B cell (primary cell): Measurements from ENCODE around the gene UBASH3B. TPM values are rescaled to one million over a fixed set of nuclear protein-coding genes. Genes with fewer than 3 reads are reported as not detected.

Experiments used
- ATAC-seq: fragments of 200-7000 bp; cut with Tn5 transposase; one replicate; pipeline ENCODE4 v1.10.0; 2021; ENCODE audit warnings: low read depth, mild to moderate bottlenecking, moderate number of reproducible peaks, moderate library complexity
- CTCF ChIA-PET: fragments of 350-600 bp; sonication (Branson Sonifier 250); formaldehyde crosslinking; loops from one replicate; lab custom pipeline; 2021; ENCODE audit warnings: antibody characterized with exemption, inconsistent platforms; lab: Charles Lee
- POLR2A ChIA-PET: fragments of 350-600 bp; sonication (Branson Sonifier 250); formaldehyde crosslinking; loops from one replicate; lab custom pipeline; 2021; ENCODE audit warnings: antibody characterized with exemption; lab: Charles Lee
- DNase-seq: peaks from one replicate; pipeline ENCODE4 v3.0.0; 2013
- H2AFZ ChIP-seq: 2 replicates; pipeline ENCODE4 v1.6.1; 2012; ENCODE audit warnings: mild to moderate bottlenecking, low read depth, low read length; ENCODE audit not compliant: insufficient read depth, poor library complexity, severe bottlenecking
- H3K27ac ChIP-seq, 2 donors: 1 replicate in 1 of 2; 2 replicates in 1 of 2; pipeline ENCODE4 v1.5.1; 2012 to 2013; ENCODE audit warnings: low read length in 2 of 2, mild to moderate bottlenecking in 2 of 2, moderate library complexity in 1 of 2
- H3K27me3 ChIP-seq, 4 experiments: fragments of 200-600 bp in 1 of 4; sonication (generic) in 1 of 4; replicated peaks in 1 of 4; 1 replicate in 2 of 4; 2 replicates in 2 of 4; pipeline versions ENCODE4 v1.6.1 to v1.7.0; 2013 to 2016; ENCODE audit warnings: low read length in 3 of 4, mild to moderate bottlenecking in 2 of 4, mixed read lengths in 1 of 4, moderate library complexity in 1 of 4; ENCODE audit not compliant: insufficient read depth in 4 of 4, control insufficient read depth in 3 of 4; ENCODE audit errors: control extremely low read depth in 1 of 4
- H3K36me3 ChIP-seq, 2 experiments: replicated peaks in 1 of 2; 1 replicate in 1 of 2; 2 replicates in 1 of 2; pipeline versions ENCODE4 v1.6.1 to v1.7.1; 2013; ENCODE audit warnings: low read length in 1 of 2; ENCODE audit not compliant: insufficient read depth in 2 of 2, control insufficient read depth in 1 of 2; ENCODE audit errors: control extremely low read depth in 1 of 2, extremely low read depth in 1 of 2
- H3K4me1 ChIP-seq, 2 donors: fragments of 200-600 bp in 1 of 2; sonication (generic) in 1 of 2; 1 replicate in 1 of 2; 2 replicates in 1 of 2; pipeline versions ENCODE4 v1.5.1 to v1.6.1; 2013 to 2017; ENCODE audit warnings: low read length in 2 of 2; ENCODE audit not compliant: control insufficient read depth in 2 of 2, insufficient read depth in 2 of 2
- H3K4me2 ChIP-seq: replicated peaks from 2 replicates; pipeline ENCODE3; 2012; ENCODE audit warnings: mild to moderate bottlenecking, low read depth, low read length; ENCODE audit not compliant: poor library complexity, severe bottlenecking
- H3K4me3 ChIP-seq, 5 experiments: fragments of 200-600 bp in 1 of 5; sonication (generic) in 1 of 5; 1 replicate in 3 of 5; 2 replicates in 2 of 5; pipeline versions ENCODE4 v1.5.1 to v1.7.0; 2011 to 2016; ENCODE audit warnings: low read length in 4 of 5, mild to moderate bottlenecking in 4 of 5, low read depth in 2 of 5, control low read depth in 1 of 5, moderate library complexity in 1 of 5; ENCODE audit not compliant: insufficient read depth in 1 of 5; ENCODE audit errors: control extremely low read depth in 1 of 5, extremely low read depth in 1 of 5
- H3K79me2 ChIP-seq: fragments of 200-600 bp; sonication (generic); one replicate; pipeline ENCODE4 v1.6.0; 2016; ENCODE audit warnings: low read length; ENCODE audit not compliant: control insufficient read depth, insufficient read depth
- H3K9ac ChIP-seq: fragments of 200-600 bp; sonication (generic); 2 replicates; pipeline ENCODE4 v1.6.1; 2017; ENCODE audit warnings: mild to moderate bottlenecking, low read length, moderate library complexity
- H3K9me3 ChIP-seq, 3 donors: one replicate each; pipeline versions ENCODE4 v1.6.1 to v1.7.1; 2013; ENCODE audit warnings: low read length in 2 of 3; ENCODE audit not compliant: control insufficient read depth in 2 of 3, insufficient read depth in 1 of 3; ENCODE audit errors: control extremely low read depth in 1 of 3
- H4K20me1 ChIP-seq: 2 replicates; pipeline ENCODE4 v1.6.0; 2012; ENCODE audit warnings: mild to moderate bottlenecking, low read length; ENCODE audit not compliant: insufficient read depth, control insufficient read depth, poor library complexity, severe bottlenecking
- H3K27ac Mint-ChIP-seq: one replicate; pipeline ENCODE4 v1.8.0; 2021; ENCODE audit warnings: mixed read lengths
- H3K27me3 Mint-ChIP-seq: one replicate; pipeline ENCODE4 v1.8.0; 2021; ENCODE audit warnings: mixed read lengths
- H3K4me1 Mint-ChIP-seq: one replicate; pipeline ENCODE4 v1.8.0; 2021; ENCODE audit warnings: mixed read lengths
- H3K4me3 Mint-ChIP-seq: one replicate; pipeline ENCODE4 v1.8.0; 2021; ENCODE audit warnings: mixed read lengths
- H3K9me3 Mint-ChIP-seq: one replicate; pipeline ENCODE4 v1.8.0; 2022; ENCODE audit warnings: mixed read lengths; ENCODE audit not compliant: insufficient read depth
- EZH2 ChIP-seq: IDR thresholded peaks from 2 replicates; pipeline ENCODE4 v1.6.1; 2012; ENCODE audit warnings: borderline replicate concordance, low read depth, mild to moderate bottlenecking, moderate library complexity, low read length; ENCODE audit not compliant: insufficient read depth, poor library complexity, severe bottlenecking
- WGBS: methylation state at CpG from one replicate; pipeline ENCODE4 v1.1.5; 2013; ENCODE audit warnings: missing lambda C conversion rate; ENCODE audit not compliant: insufficient coverage; 5-methylcytosine and 5-hydroxymethylcytosine counted together
- intact Hi-C: fragments of 100-400 bp; cut with micrococcal nuclease; formaldehyde crosslinking; loops from one replicate; pipeline ENCODE4 v1.10.0; 2022
- polyA plus RNA-seq: library from polyadenylated mRNA; depleted of rRNA; stranded (reverse); fragments of >200 nt; gene quantifications from 2 replicates; pipeline ENCODE4 v1.2.3, GENCODE V29; 2012
- total RNA-seq, 2 donors: library from RNA; stranded (reverse); fragments of 120-200 nt in 1 of 2; gene quantifications; 1 replicate in 1 of 2; 2 replicates in 1 of 2; pipeline versions ENCODE4 v1.2.3 to v1.2.4, GENCODE V29; 2013 to 2022
- TF ChIP-seq, protein P1 (sequence below): fragments of 200-600 bp; IDR thresholded peaks from one replicate; pipeline ENCODE4 v1.8.0; 2022; ENCODE audit warnings: antibody characterized with exemption, mild to moderate bottlenecking

Gene UBASH3B
- total and polyA plus RNA-seq, 2 donors (not counting 1 experiment from before 2014, with no cell fraction given): 2.3 to 3.6 TPM

DNA sequence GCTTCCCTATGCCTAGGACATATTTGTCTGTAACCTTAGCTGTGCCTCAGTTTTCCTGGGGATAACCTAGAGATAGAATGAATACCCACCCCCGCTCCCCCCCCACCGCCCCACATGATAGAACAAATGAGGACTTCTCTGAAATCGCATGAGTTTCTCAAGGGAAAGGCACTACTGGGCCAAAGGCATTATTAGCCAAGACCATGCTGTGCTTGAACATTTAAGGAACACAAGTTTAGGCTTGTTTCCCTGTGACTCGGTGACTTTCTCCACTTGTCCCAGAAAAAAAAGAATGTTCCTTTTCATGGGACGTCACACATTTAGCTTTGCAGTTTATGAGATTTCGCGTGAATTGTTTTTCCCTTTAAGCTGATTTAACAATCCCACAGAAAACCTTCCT, 131.4 kb downstream of the UBASH3B start:
- ChIA-PET POLR2A (no interaction called here), CTCF (interaction anchor here (1.6 to 1.8 kb wide), 2 partner anchors 30 to 65 kb away, joined by 6 read pairs; no protein-coding TSS in a partner anchor)
- no peaks in the 10 kb centered on the region for H3K4me1 ChIP-seq
- no peak overlapping the region for H3K4me3 Mint-ChIP-seq
- H3K79me2 ChIP-seq: no peaks in the 10 kb centered on the region
- H3K9ac ChIP-seq: no peak overlapping the region
- no peaks in the 10 kb centered on the region for H3K27me3 ChIP-seq
- H3K4me2 ChIP-seq: no peak overlapping the region
- H4K20me1 ChIP-seq: no peaks in the 10 kb centered on the region
- H3K27me3 Mint-ChIP-seq: no peaks in the 10 kb centered on the region
- no peak overlapping the region for H2AFZ ChIP-seq
- no peak overlapping the region for H3K27ac ChIP-seq
- H3K9me3 Mint-ChIP-seq: no peaks in the 10 kb centered on the region
- TF ChIP-seq, protein P1, sequence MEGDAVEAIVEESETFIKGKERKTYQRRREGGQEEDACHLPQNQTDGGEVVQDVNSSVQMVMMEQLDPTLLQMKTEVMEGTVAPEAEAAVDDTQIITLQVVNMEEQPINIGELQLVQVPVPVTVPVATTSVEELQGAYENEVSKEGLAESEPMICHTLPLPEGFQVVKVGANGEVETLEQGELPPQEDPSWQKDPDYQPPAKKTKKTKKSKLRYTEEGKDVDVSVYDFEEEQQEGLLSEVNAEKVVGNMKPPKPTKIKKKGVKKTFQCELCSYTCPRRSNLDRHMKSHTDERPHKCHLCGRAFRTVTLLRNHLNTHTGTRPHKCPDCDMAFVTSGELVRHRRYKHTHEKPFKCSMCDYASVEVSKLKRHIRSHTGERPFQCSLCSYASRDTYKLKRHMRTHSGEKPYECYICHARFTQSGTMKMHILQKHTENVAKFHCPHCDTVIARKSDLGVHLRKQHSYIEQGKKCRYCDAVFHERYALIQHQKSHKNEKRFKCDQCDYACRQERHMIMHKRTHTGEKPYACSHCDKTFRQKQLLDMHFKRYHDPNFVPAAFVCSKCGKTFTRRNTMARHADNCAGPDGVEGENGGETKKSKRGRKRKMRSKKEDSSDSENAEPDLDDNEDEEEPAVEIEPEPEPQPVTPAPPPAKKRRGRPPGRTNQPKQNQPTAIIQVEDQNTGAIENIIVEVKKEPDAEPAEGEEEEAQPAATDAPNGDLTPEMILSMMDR: no peak
- no peak for TF ChIP-seq EZH2
- peaks cover 0 to 6% of the 10 kb centered on the region in 2 experiments for H3K36me3 ChIP-seq
- WGBS: 96% methylated on average over 3 of the region's 7 CpGs
- ATAC-seq (no peak), DNase-seq (no peak)
- intact Hi-C loops: no loop called here
- H3K9me3 ChIP-seq: no peaks in the 10 kb centered on the region
- no peak overlapping the region for H3K27ac Mint-ChIP-seq
- no peaks in the 10 kb centered on the region for H3K4me1 Mint-ChIP-seq
- H3K4me3 ChIP-seq: no peak overlapping the region

DNA sequence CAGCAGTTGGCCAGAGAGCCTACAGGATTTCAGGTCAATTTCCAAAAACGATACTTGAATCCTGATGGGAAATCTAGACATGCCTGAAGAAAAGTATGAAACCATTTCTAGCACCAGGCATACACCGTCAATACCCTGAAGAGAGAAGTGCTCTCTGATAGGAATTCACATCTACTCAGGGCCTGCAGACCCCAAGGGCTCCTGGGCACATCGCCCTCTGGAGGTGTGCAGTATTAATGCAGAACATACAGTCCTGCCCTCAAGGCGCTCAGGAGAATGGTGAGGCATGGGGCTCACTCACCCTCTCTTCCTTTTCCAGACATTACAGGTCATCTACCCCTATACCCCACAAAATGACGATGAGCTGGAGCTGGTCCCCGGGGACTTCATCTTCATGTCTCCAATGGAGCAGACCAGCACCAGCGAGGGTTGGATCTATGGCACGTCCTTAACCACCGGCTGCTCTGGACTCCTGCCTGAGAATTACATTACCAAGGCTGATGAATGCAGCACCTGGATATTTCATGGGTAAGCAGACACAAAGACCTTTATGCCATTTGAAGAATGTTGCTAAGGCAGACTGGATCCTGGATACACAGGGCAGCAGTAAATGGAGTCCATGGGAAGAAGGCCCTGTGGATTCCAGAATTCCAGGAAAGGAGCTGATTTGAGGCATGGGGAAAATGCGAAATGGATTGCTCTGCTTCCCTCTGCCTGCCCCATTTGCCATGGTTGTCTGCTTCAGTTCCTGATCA, 133.4 kb downstream of the UBASH3B start:
- Mint-ChIP-seq H3K9me3 (no peaks in the 10 kb centered on the region), H3K27me3 (no peaks in the 10 kb centered on the region), H3K4me1 (no peaks in the 10 kb centered on the region), H3K4me3 (no peak overlapping the region), H3K27ac (no peak overlapping the region)
- 93% methylated on average over 10 of the region's 10 CpGs for WGBS
- ATAC-seq: no peak
- no peaks in the 10 kb centered on the region for H3K79me2 ChIP-seq
- TF ChIP-seq, protein P1: no peak
- no peaks in the 10 kb centered on the region for H3K4me1 ChIP-seq
- no peak overlapping the region for H2AFZ ChIP-seq
- no peak overlapping the region for H3K27ac ChIP-seq
- no peak overlapping the region for H3K4me3 ChIP-seq
- DNase-seq: no peak
- H3K27me3 ChIP-seq: no peaks in the 10 kb centered on the region
- H3K9me3 ChIP-seq: no peaks in the 10 kb centered on the region
- POLR2A ChIA-PET: no interaction called here
- H3K36me3 ChIP-seq: no peaks in the 10 kb centered on the region
- H3K9ac ChIP-seq: no peak overlapping the region
- H3K4me2 ChIP-seq: no peak overlapping the region
- intact Hi-C loops: no loop called here
- H4K20me1 ChIP-seq: no peaks in the 10 kb centered on the region
- CTCF ChIA-PET: interaction anchor here (0.5 to 11.9 kb wide), 5 partner anchors 8 to 211 kb away, joined by 3 to 319 read pairs (median 5); no protein-coding TSS in a partner anchor
